ENCODE results near the gene FFAR1.

Gene FFAR1

DNA sequence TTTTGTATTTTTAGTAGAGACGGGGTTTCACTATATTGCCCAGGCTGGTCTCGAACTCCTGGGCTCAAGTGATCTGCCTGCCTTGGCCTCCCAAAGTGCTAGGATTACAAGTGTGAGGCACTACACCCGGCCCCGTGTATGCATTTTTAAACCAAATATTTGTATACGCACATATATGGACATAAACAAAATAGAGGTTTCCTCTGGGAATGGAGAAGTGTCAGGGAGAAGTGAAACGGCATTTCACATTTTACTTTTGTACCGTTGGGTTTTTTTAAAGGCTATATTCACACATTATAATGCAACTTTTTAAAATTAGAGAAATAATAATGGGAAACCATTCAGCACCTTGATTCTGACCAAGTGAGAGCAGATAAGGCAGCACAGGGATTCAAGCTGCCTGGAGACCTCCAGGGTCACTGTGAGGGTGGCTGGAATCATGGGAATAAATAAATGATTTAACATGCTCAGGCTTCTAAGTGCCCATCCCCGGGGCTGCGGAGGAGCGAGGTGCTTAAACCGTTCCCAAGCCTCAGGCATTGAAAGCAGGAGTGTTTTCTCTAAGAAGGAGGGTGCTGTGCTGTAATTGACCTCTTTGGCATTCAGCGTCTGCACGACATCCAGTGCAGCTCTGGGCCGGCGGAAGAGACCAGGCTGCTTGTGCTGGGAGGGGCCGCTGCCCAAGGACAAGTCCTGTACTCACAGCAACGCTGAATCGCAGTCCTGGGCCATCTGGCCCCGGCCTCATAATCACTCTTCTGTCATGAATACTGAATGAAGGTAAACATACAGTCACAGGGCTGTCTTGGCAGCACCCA, 47.9 kb downstream of the FFAR1 start:
- Histone ChIP-seq H3K4me3 (ENCODE audit: extremely low read depth, insufficient read depth, low read length, poor library complexity, severe bottlenecking) (no peak overlapping the region), H3K4me1 (ENCODE audit: control insufficient read depth, insufficient read depth, low read length, poor library complexity, severe bottlenecking) (no peaks in the 10 kb centered on the region), H3K9me3 (ENCODE audit: control insufficient read depth, low read length) (no peaks in the 10 kb centered on the region), H3K36me3 (ENCODE audit: control insufficient read depth, insufficient read depth, low read length) (no peaks in the 10 kb centered on the region), H3K27ac (ENCODE audit: low read depth, low read length, severe bottlenecking) (no peak overlapping the region)
- 62 to 64% methylated on average over 11 to 14 of the region's 19 CpGs for WGBS, 2 experiments (ENCODE audit: insufficient coverage in 2 of 2)

DNA sequence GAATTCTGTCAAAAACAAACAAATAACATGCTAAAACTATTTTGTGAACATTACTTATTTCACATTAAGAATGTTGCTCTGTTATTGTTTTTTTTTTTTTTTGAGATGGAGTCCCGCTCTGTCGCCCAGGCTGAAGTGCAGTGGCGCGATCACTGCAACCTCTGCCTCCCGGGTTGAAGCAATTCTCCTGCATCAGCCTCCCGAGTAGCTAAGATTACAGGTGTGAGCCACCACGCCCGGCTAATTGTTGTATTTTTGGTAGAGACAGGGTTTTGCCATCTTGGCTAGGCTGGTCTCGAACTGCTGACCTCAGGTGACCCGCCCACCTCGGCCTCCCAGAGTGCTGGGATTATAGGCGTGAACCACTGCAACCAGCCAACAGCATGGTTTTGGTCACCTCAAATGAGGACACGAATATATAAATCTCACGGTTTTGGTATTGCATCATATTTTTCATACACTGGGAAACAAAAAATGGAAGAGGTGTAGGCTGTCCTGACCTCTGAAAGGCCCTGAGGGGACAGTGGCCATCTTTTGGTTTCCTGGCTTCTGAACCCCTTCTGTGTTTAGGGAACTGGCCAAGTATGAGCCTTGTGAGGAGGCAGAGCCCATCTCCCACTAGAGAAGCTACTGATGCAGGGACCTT, 48.7 kb downstream of the FFAR1 start:
- no peak overlapping the region for H3K27ac ChIP-seq (ENCODE audit: low read depth, low read length, severe bottlenecking)
- WGBS, 2 experiments (ENCODE audit: insufficient coverage in 2 of 2), result 94 to 97% methylated on average over 13 to 14 of the region's 14 CpGs

DNA sequence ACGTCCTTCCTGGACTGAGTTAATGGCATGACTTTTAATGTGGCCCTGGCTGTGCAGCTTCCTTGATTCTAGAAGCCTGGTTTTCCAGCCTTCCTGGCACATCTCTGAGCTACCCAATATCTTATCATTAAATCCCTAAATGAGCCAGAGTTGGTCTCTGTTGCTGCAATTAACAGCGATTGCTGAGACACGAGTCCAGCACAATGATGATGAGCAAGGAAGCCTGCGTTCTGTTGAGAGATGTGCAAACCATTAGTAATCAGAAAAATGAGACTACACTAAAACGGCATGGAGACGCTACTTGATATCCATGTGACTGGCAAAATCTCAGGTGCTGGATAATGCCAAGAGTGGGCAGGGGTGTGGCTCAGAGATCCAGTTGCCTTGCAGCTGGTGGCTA, 49.4 kb downstream of the FFAR1 start:
- no peak overlapping the region for H3K4me3 ChIP-seq (ENCODE audit: extremely low read depth, insufficient read depth, low read length, poor library complexity, severe bottlenecking)
- H3K36me3 ChIP-seq (ENCODE audit: control insufficient read depth, insufficient read depth, low read length), result no peaks in the 10 kb centered on the region
- 94 to 95% methylated on average over 6 of the region's 6 CpGs for WGBS, 2 experiments (ENCODE audit: insufficient coverage in 2 of 2)
- H3K27ac ChIP-seq (ENCODE audit: low read depth, low read length, severe bottlenecking), result no peak overlapping the region
- H3K4me1 ChIP-seq (ENCODE audit: control insufficient read depth, insufficient read depth, low read length, poor library complexity, severe bottlenecking), result no peaks in the 10 kb centered on the region
- H3K9me3 ChIP-seq (ENCODE audit: control insufficient read depth, low read length), result no peaks in the 10 kb centered on the region

More for the DNA sequence above, 48.7 kb downstream of the FFAR1 start:
- no peaks in the 10 kb centered on the region for H3K36me3 ChIP-seq (ENCODE audit: control insufficient read depth, insufficient read depth, low read length)
- no peak overlapping the region for H3K4me3 ChIP-seq (ENCODE audit: extremely low read depth, insufficient read depth, low read length, poor library complexity, severe bottlenecking)
- H3K4me1 ChIP-seq (ENCODE audit: control insufficient read depth, insufficient read depth, low read length, poor library complexity, severe bottlenecking), result no peaks in the 10 kb centered on the region
- H3K9me3 ChIP-seq (ENCODE audit: control insufficient read depth, low read length), result no peaks in the 10 kb centered on the region
